K562 (cell line): Measurements from ENCODE around the gene MC5R. TPM values are rescaled to one million over a fixed set of nuclear protein-coding genes. Genes with fewer than 3 reads are reported as not detected.

Experiments used
- ATAC-seq: fragments of 200-7000 bp; cut with Tn5 transposase; 3 replicates; pipeline ENCODE4 v1.9.1; 2020; ENCODE audit warnings: moderate library complexity
- BruUV-seq: library from RNA; stranded (reverse); fragments of 400-500 nt; replicated peaks from 2 replicates; lab custom pipeline; 2021; lab: Mats Ljungman, UMichigan
- CTCF ChIA-PET: fragments of 300-600 bp; formaldehyde crosslinking; extraction: SDS; loops from one replicate; lab custom pipeline; 2021; ENCODE audit warnings: low intra/inter-chr PET ratio; lab: Yijun Ruan, JAX
- POLR2A ChIA-PET: fragments of 300-600, 350-650 bp; sonication (Branson Sonifier 250); formaldehyde crosslinking; extraction: SDS; loops from one replicate; lab custom pipeline; 2021; ENCODE audit warnings: antibody characterized with exemption, inconsistent platforms; lab: Yijun Ruan, JAX
- DNase-seq, 4 experiments: peaks; one replicate each; pipeline versions ENCODE4 v3.0.0 to v3.0.0-alpha.2; 2011 to 2018; ENCODE audit warnings: low spot score in 3 of 4, mixed read lengths in 3 of 4; ENCODE audit errors: extremely low read depth in 1 of 4
- FAIRE-seq: peaks from 2 replicates; lab custom pipeline; 2011; peaks lifted over from hg19 to GRCh38; lab: Jason Lieb, UNC
- H2AFZ ChIP-seq: 2 replicates; pipeline ENCODE4 v1.6.0; 2011; ENCODE audit warnings: low read depth, low read length, control low read depth, inconsistent platforms
- H3K27ac ChIP-seq: fragments of 200-600 bp; 3 replicates; pipeline ENCODE4 v1.8.0; 2011; ENCODE audit warnings: low read depth, mild to moderate bottlenecking, control low read depth, inconsistent platforms, low read length, moderate library complexity, mixed read lengths; ENCODE audit errors: extremely low read depth
- H3K27me3 ChIP-seq, 2 experiments: fragments of 300-600 bp in 1 of 2; 2 replicates in 1 of 2; 3 replicates in 1 of 2; pipeline versions ENCODE4 v1.6.0 to v1.8.0; 2011; ENCODE audit warnings: inconsistent platforms in 2 of 2, low read length in 2 of 2, mild to moderate bottlenecking in 1 of 2, mixed read lengths in 1 of 2, moderate library complexity in 1 of 2; ENCODE audit not compliant: control insufficient read depth in 2 of 2, insufficient read depth in 2 of 2
- H3K36me3 ChIP-seq: fragments of 300-600 bp; 3 replicates; pipeline ENCODE4 v1.8.0; 2011; ENCODE audit warnings: mild to moderate bottlenecking, low read length, inconsistent platforms; ENCODE audit not compliant: control insufficient read depth, insufficient read depth
- H3K4me1 ChIP-seq, 2 experiments: fragments of 200-600 bp in 1 of 2; replicated peaks in 1 of 2; 2 replicates in 1 of 2; 3 replicates in 1 of 2; pipeline versions ENCODE4 v1.5.1 to v1.8.0; 2011; ENCODE audit warnings: inconsistent platforms in 2 of 2, low read length in 2 of 2, mild to moderate bottlenecking in 1 of 2, mixed read lengths in 1 of 2, moderate library complexity in 1 of 2; ENCODE audit not compliant: control insufficient read depth in 2 of 2, insufficient read depth in 2 of 2
- H3K4me2 ChIP-seq: 2 replicates; pipeline ENCODE4 v1.6.1; 2011; ENCODE audit warnings: low read length, control low read depth, inconsistent platforms, mixed read lengths; ENCODE audit not compliant: insufficient read depth
- H3K4me3 ChIP-seq: fragments of 200-600 bp; sonication (generic), shearing (Covaris generic); 2 replicates; pipeline ENCODE4 v1.5.1; 2016; ENCODE audit warnings: control low read depth, inconsistent platforms
- H3K79me2 ChIP-seq: fragments of 200-600 bp; 3 replicates; pipeline ENCODE4 v1.8.0; 2011; ENCODE audit warnings: low read length, inconsistent platforms; ENCODE audit not compliant: control insufficient read depth, insufficient read depth
- H3K9ac ChIP-seq, 2 experiments: 2 replicates each; pipeline versions ENCODE4 v1.6.0 to v1.6.1; 2011; ENCODE audit warnings: low read depth in 2 of 2, low read length in 2 of 2, control low read depth in 1 of 2, inconsistent platforms in 1 of 2, mild to moderate bottlenecking in 1 of 2, mixed read lengths in 1 of 2; ENCODE audit not compliant: insufficient read depth in 1 of 2
- H3K9me1 ChIP-seq: one replicate; pipeline ENCODE4 v1.6.0; 2011; ENCODE audit warnings: inconsistent platforms, mild to moderate bottlenecking, low read length, moderate library complexity; ENCODE audit not compliant: control insufficient read depth, insufficient read depth
- H3K9me3 ChIP-seq: replicated peaks from 2 replicates; pipeline ENCODE4 v1.5.1; 2011; ENCODE audit warnings: low read depth, low read length, inconsistent platforms; ENCODE audit not compliant: control insufficient read depth, insufficient read depth
- H4K20me1 ChIP-seq: replicated peaks from 2 replicates; pipeline ENCODE4 v1.6.1; 2011; ENCODE audit warnings: low read length, inconsistent platforms, mixed read lengths; ENCODE audit not compliant: control insufficient read depth, insufficient read depth
- ARHGAP35 ChIP-seq: fragments of 450-650 bp; IDR thresholded peaks from 2 replicates; pipeline ENCODE4 v1.6.1; 2018; ENCODE audit not compliant: partially characterized antibody
- HDAC6 ChIP-seq: IDR thresholded peaks from 2 replicates; pipeline ENCODE4 v1.6.1; 2012; ENCODE audit warnings: low read depth, mild to moderate bottlenecking, control low read depth, inconsistent platforms, low read length, moderate library complexity
- IFI16 ChIP-seq: fragments of 250-450 bp; sonication (Bioruptor Pico); IDR thresholded peaks from 2 replicates; pipeline ENCODE4 v2.1.2; 2022; ENCODE audit warnings: mild to moderate bottlenecking, inconsistent platforms
- MTA3 ChIP-seq: fragments of 450-650 bp; formaldehyde crosslinking; IDR thresholded peaks from 2 replicates; pipeline ENCODE4 v1.6.1; 2017; ENCODE audit warnings: mild to moderate bottlenecking, borderline replicate concordance
- TCF7L2 ChIP-seq: fragments of 150-350 bp; IDR thresholded peaks from 2 replicates; pipeline ENCODE4 v1.6.1; 2016; ENCODE audit warnings: low read depth, mild to moderate bottlenecking, low read length, moderate library complexity
- ZBTB1 ChIP-seq: sonication (generic); formaldehyde crosslinking; IDR thresholded peaks from 2 replicates; pipeline ENCODE4 v1.8.1; 2023; ENCODE audit warnings: missing genetic modification reagents, low read depth, mild to moderate bottlenecking, borderline replicate concordance
- ZKSCAN3 ChIP-seq: fragments of 250-450 bp; sonication (Bioruptor Pico); IDR thresholded peaks from 2 replicates; pipeline ENCODE4 v1.4.0; 2020
- ZNF436 ChIP-seq: fragments of 250-450, 450-650 bp; sonication (Bioruptor Pico); formaldehyde crosslinking; IDR thresholded peaks from 2 replicates; pipeline ENCODE4 v1.7.0; 2020; ENCODE audit warnings: mild to moderate bottlenecking
- ZNF586 ChIP-seq: fragments of 450-650 bp; formaldehyde crosslinking; conservative IDR thresholded peaks from 2 replicates; pipeline ENCODE4 v1.4.0; 2020; ENCODE audit warnings: mild to moderate bottlenecking, moderate library complexity
- WGBS: fragments of 100-300 bp; shearing (Covaris generic); methylation state at CpG from one replicate; pipeline ENCODE4 v1.1.6; 2016; ENCODE audit warnings: low coverage, mixed read lengths; ENCODE audit not compliant: insufficient coverage; ENCODE audit errors: missing lambda C conversion rate; 5-methylcytosine and 5-hydroxymethylcytosine counted together
- in situ Hi-C: fragments of 300-500 bp; cut with MboI; formaldehyde crosslinking; loops from 4 replicates; pipeline ENCODE4 v1.15.0; 2018; ENCODE audit warnings: inconsistent platforms, mixed read lengths
- intact Hi-C: fragments of 100-400 bp; cut with micrococcal nuclease; formaldehyde crosslinking; loops from 2 replicates; pipeline ENCODE4 v1.14.2; 2022
- polyA plus RNA-seq, 8 experiments: library from polyadenylated mRNA; depleted of rRNA in 4 of 8; stranded (reverse) in 5 of 8; unstranded in 3 of 8; fragments of >200 nt; fragmentation: Nextera tagmentation in 2 of 8; fragmentation: Illumina TruSeq in 1 of 8; extraction: Ambion mirVana in 2 of 8; extraction: Trizol in 1 of 8; gene quantifications; 2 replicates each; pipeline versions ENCODE4 v1.2.1 to v1.2.3, GENCODE V29; 2011 to 2014; ENCODE audit warnings: inconsistent platforms in 1 of 8, missing spikeins in 1 of 8
- total RNA-seq, 7 experiments: library from RNA; depleted of rRNA in 6 of 7; stranded (reverse); fragments of >200 nt in 6 of 7; fragmentation: Illumina TruSeq in 2 of 7; extraction: Trizol in 2 of 7; gene quantifications; 2 replicates each; pipeline versions ENCODE4 v1.2.1 to v1.2.3, GENCODE V29; 2011 to 2021; ENCODE audit warnings: low replicate concordance in 1 of 7

The MC5R gene
- total and polyA plus RNA-seq, 9 of the 15 experiments (the other 6 are each of a cell fraction or from before 2014, with no cell fraction given): not detected

- Histone ChIP-seq H3K36me3 (no peaks in the 10 kb centered on the region), H3K9me3 (no peaks in the 10 kb centered on the region), H3K9ac (no peak overlapping the region), H3K4me3 (no peak overlapping the region), H3K4me2 (no peak overlapping the region), H3K27me3 (peaks cover 6 to 21% of the 10 kb centered on the region in 2 experiments; a peak in 4 of 5 replicates), H2AFZ (no peak overlapping the region), H3K79me2 (no peaks in the 10 kb centered on the region), H3K27ac (no peak overlapping the region), H3K9me1 (no peaks in the 10 kb centered on the region), H4K20me1 (no peaks in the 10 kb centered on the region), H3K4me1 (peaks cover 0 to 5% of the 10 kb centered on the region in 2 experiments; a peak in 2 of 5 replicates)
- in situ Hi-C loops (no loop called here), intact Hi-C loops (loop anchor here (5.0 kb wide), 1 partner anchor 247 kb away; no protein-coding TSS in a partner anchor)
- TF ChIP-seq ARHGAP35: no peak
- no peak for TF ChIP-seq ZBTB1 (CRISPR knock-in tag)
- TF ChIP-seq ZNF436 (CRISPR knock-in tag): no peak
- no peak for TF ChIP-seq ZKSCAN3 (CRISPR knock-in tag)
- no peak for TF ChIP-seq HDAC6
- no peak for TF ChIP-seq MTA3
- TF ChIP-seq IFI16 (CRISPR knock-in tag): no peak
- no peak for TF ChIP-seq TCF7L2
- no peak for TF ChIP-seq ZNF586 (CRISPR knock-in tag)
- no TSS peak for BruUV-seq
- DNase-seq: no peak
- POLR2A ChIA-PET: no interaction called here
- FAIRE-seq: no peak
- 0% methylated on average over 4 of the region's 4 CpGs for WGBS
- CTCF ChIA-PET: no interaction called here
- no peak for ATAC-seq
Observed at GRCh38 chr18:13804305-13804704, 19.6 kb upstream of the MC5R start.
